ENCODE measurements around the gene CSF3. TPM values are rescaled to one million over a fixed set of nuclear protein-coding genes. Genes with fewer than 3 reads are reported as not detected.

CSF3 gene
- total RNA-seq (2014; rRNA removed; shearing (Covaris generic); ENCODE audit: low replicate concordance): not detected in 2 replicates

- Histone ChIP-seq H3K27me3 (no peaks in the 10 kb centered on the region), H3K9me3 (no peaks in the 10 kb centered on the region), H3K4me3 (no peak within 1 kb of the TSS), H3K36me3 (peaks cover 13% of the 10 kb centered on the region)
- DNase-seq: no peak
Observed at GRCh38 chr17:40015005-40015997, at the start of gene CSF3. Gene CSF3, plus strand, starts transcription at chr17:40015440. Its CDS starts 35 bp downstream, at chr17:40015475.

GRCh38 chr17:39966771-39967170 is 48.5 kb upstream of the CSF3 start:
- H3K4me3 ChIP-seq: no peak overlapping the region
- H3K9me3 ChIP-seq: no peaks in the 10 kb centered on the region
- DNase-seq: no peak
- H3K27me3 ChIP-seq: peaks cover 2% of the 10 kb centered on the region; the same call in 1 of the 2 replicates
- no peaks in the 10 kb centered on the region for H3K36me3 ChIP-seq

- Histone ChIP-seq H3K4me3 (no peak overlapping the region), H3K36me3 (no peaks in the 10 kb centered on the region), H3K9me3 (no peaks in the 10 kb centered on the region), H3K27me3 (peaks cover 2% of the 10 kb centered on the region; the same call in 1 of the 2 replicates)
- no peak for DNase-seq
Observed at GRCh38 chr17:39968761-39969160, 46.5 kb upstream of the CSF3 start.

- peaks cover 2% of the 10 kb centered on the region; the same call in 1 of the 2 replicates for H3K27me3 ChIP-seq
- H3K36me3 ChIP-seq: no peaks in the 10 kb centered on the region
- no peaks in the 10 kb centered on the region for H3K9me3 ChIP-seq
- DNase-seq: no peak
- H3K4me3 ChIP-seq: no peak overlapping the region
Observed at GRCh38 chr17:39969375-39969774, 45.9 kb upstream of the CSF3 start.

- Histone ChIP-seq H3K9me3 (no peaks in the 10 kb centered on the region), H3K27me3 (peaks cover 2% of the 10 kb centered on the region; the same call in 1 of the 2 replicates), H3K36me3 (no peaks in the 10 kb centered on the region), H3K4me3 (no peak overlapping the region)
- DNase-seq: no peak
Observed at GRCh38 chr17:39970157-39970692, 45.0 kb upstream of the CSF3 start.

- Histone ChIP-seq H3K4me3 (no peak overlapping the region), H3K9me3 (no peaks in the 10 kb centered on the region), H3K27me3 (peaks cover 2% of the 10 kb centered on the region; the same call in 1 of the 2 replicates), H3K36me3 (no peaks in the 10 kb centered on the region)
- no peak for DNase-seq
Observed at GRCh38 chr17:39971076-39971603, 44.1 kb upstream of the CSF3 start.

- DNase-seq: no peak
- H3K4me3 ChIP-seq: no peak overlapping the region
- H3K27me3 ChIP-seq: peaks cover 2% of the 10 kb centered on the region; the same call in 1 of the 2 replicates
- no peaks in the 10 kb centered on the region for H3K9me3 ChIP-seq
- no peaks in the 10 kb centered on the region for H3K36me3 ChIP-seq
Observed at GRCh38 chr17:39972271-39972670, 43.0 kb upstream of the CSF3 start.

- Histone ChIP-seq H3K9me3 (no peaks in the 10 kb centered on the region), H3K36me3 (no peaks in the 10 kb centered on the region), H3K4me3 (no peak overlapping the region), H3K27me3 (peaks cover 2% of the 10 kb centered on the region; the same call in 1 of the 2 replicates)
- no peak for DNase-seq
Observed at GRCh38 chr17:39973496-39973895, 41.7 kb upstream of the CSF3 start.

- no peaks in the 10 kb centered on the region for H3K36me3 ChIP-seq
- H3K27me3 ChIP-seq: no peaks in the 10 kb centered on the region; the same call in 1 of the 2 replicates
- no peak overlapping the region for H3K4me3 ChIP-seq
- no peak for DNase-seq
- no peaks in the 10 kb centered on the region for H3K9me3 ChIP-seq
Observed at GRCh38 chr17:39974433-39974832, 40.8 kb upstream of the CSF3 start.

- peaks cover under 1% of the 10 kb centered on the region for H3K36me3 ChIP-seq
- H3K4me3 ChIP-seq: no peak overlapping the region
- no peaks in the 10 kb centered on the region; the same call in 1 of the 2 replicates for H3K27me3 ChIP-seq
- H3K9me3 ChIP-seq: no peaks in the 10 kb centered on the region
- DNase-seq: no peak
Observed at GRCh38 chr17:39975801-39976200, 39.4 kb upstream of the CSF3 start.

GRCh38 chr17:39979016-39979670 is 36.1 kb upstream of the CSF3 start:
- Histone ChIP-seq H3K27me3 (no peaks in the 10 kb centered on the region), H3K4me3 (no peak overlapping the region), H3K36me3 (peaks cover 29% of the 10 kb centered on the region), H3K9me3 (no peaks in the 10 kb centered on the region)
- DNase-seq: peak; percentile 90

GRCh38 chr17:39979893-39980350 is 35.3 kb upstream of the CSF3 start:
- DNase-seq: peak; percentile 7
- H3K36me3 ChIP-seq: peaks cover 37% of the 10 kb centered on the region
- H3K27me3 ChIP-seq: no peaks in the 10 kb centered on the region
- H3K4me3 ChIP-seq: peak overlapping the region; percentile 99
- H3K9me3 ChIP-seq: no peaks in the 10 kb centered on the region

GRCh38 chr17:39980351-39981206 is 34.7 kb upstream of the CSF3 start, which contains the start of gene PSMD3:
Gene PSMD3, plus strand, starts transcription at chr17:39980807. Its CDS starts 164 bp downstream, at chr17:39980971.
- H3K36me3 ChIP-seq: peaks cover 43% of the 10 kb centered on the region
- no peaks in the 10 kb centered on the region for H3K27me3 ChIP-seq
- no peaks in the 10 kb centered on the region for H3K9me3 ChIP-seq
- DNase-seq: peak; percentile 98
- H3K4me3 ChIP-seq: peak within 1 kb of the TSS; percentile 99

GRCh38 chr17:39981207-39981741 is 34.0 kb upstream of the CSF3 start:
- no peaks in the 10 kb centered on the region for H3K9me3 ChIP-seq
- H3K27me3 ChIP-seq: no peaks in the 10 kb centered on the region
- peaks cover 50% of the 10 kb centered on the region for H3K36me3 ChIP-seq
- H3K4me3 ChIP-seq: peak overlapping the region; percentile 99
- DNase-seq: peak; percentile 8

GRCh38 chr17:39981766-39982375 is 33.4 kb upstream of the CSF3 start:
- Histone ChIP-seq H3K27me3 (no peaks in the 10 kb centered on the region), H3K36me3 (peaks cover 56% of the 10 kb centered on the region), H3K9me3 (no peaks in the 10 kb centered on the region), H3K4me3 (peak overlapping the region; percentile 99)
- DNase-seq: no peak
